Femur (tissue), 1 donor: ENCODE data around the gene SERTM1.
A peak's percentile ranks its signal among the peaks of the same experiment; 100 is the strongest.

Experiments used
- DNase-seq: peaks from one replicate; pipeline ENCODE4 v3.0.0-alpha.2; 2017

SERTM1 gene

GRCh38 chr13:36673838-36674326 lies at the start of gene SERTM1:
SERTM1 (plus strand) TSS chr13:36674020; CDS start chr13:36695079, 21,059 bp downstream.
- peak; percentile 46 for DNase-seq

GRCh38 chr13:36628377-36629056 lies 45.3 kb upstream of the SERTM1 start:
- DNase-seq, result no peak

GRCh38 chr13:36629057-36629385 lies 44.8 kb upstream of the SERTM1 start:
- DNase-seq, result no peak

- DNase-seq, result no peak
These were observed 43.5 kb upstream of the SERTM1 start for GRCh38 chr13:36630181-36630803.

GRCh38 chr13:36639610-36640009 lies 34.2 kb upstream of the SERTM1 start:
- DNase-seq, result no peak

- no peak for DNase-seq
These were observed 23.2 kb upstream of the SERTM1 start for GRCh38 chr13:36650611-36651010.

GRCh38 chr13:36665630-36666029 lies 8.2 kb upstream of the SERTM1 start:
- DNase-seq, result no peak

- no peak for DNase-seq
These were observed 7.2 kb upstream of the SERTM1 start for GRCh38 chr13:36666477-36667229.

- DNase-seq, result no peak
These were observed 5.5 kb upstream of the SERTM1 start for GRCh38 chr13:36668316-36668715.

- DNase-seq, result no peak
These were observed 468 bp upstream of the SERTM1 start for GRCh38 chr13:36673352-36673751.

GRCh38 chr13:36674337-36675212 lies 755 bp downstream of the SERTM1 start:
- no peak for DNase-seq

GRCh38 chr13:36675213-36675536 lies 1.4 kb downstream of the SERTM1 start:
- DNase-seq, result no peak

GRCh38 chr13:36680913-36681312 lies 7.1 kb downstream of the SERTM1 start:
- DNase-seq, result peak; percentile 28

- no peak for DNase-seq
These were observed 8.2 kb downstream of the SERTM1 start for GRCh38 chr13:36681894-36682624.

GRCh38 chr13:36683701-36684100 lies 9.9 kb downstream of the SERTM1 start:
- no peak for DNase-seq

- DNase-seq, result no peak
These were observed 12.1 kb downstream of the SERTM1 start for GRCh38 chr13:36685927-36686326.

- no peak for DNase-seq
These were observed 22.7 kb downstream of the SERTM1 start for GRCh38 chr13:36696410-36697010.

GRCh38 chr13:36700170-36700569 lies 26.4 kb downstream of the SERTM1 start:
- no peak for DNase-seq

GRCh38 chr13:36706755-36707154 lies 32.9 kb downstream of the SERTM1 start:
- no peak for DNase-seq

GRCh38 chr13:36709136-36709890 lies 35.5 kb downstream of the SERTM1 start:
- no peak for DNase-seq

- DNase-seq, result no peak
These were observed 36.6 kb downstream of the SERTM1 start for GRCh38 chr13:36710396-36710795.
